Spleen (tissue), 7 donors: ENCODE results near the gene PHACTR1.

Experiments
- POLR2A ChIP-seq, 3 donors: fragments of 450-650 bp; IDR thresholded peaks; one replicate each; pipeline ENCODE4 v1.5.1; 2017; ENCODE audit warnings: antibody characterized with exemption in 3 of 3, mild to moderate bottlenecking in 1 of 3
- TF ChIP-seq, protein P1 (sequence below), 11 experiments: fragments of 200-600 bp in 7 of 11; fragments of 450-650 bp in 4 of 11; sonication (generic) in 4 of 11; IDR thresholded peaks in 8 of 11; conservative IDR thresholded peaks in 3 of 11; 1 replicate in 7 of 11; 2 replicates in 4 of 11; pipeline versions ENCODE4 v1.4.0 to v1.8.0; 2016 to 2021; ENCODE audit warnings: antibody characterized with exemption in 11 of 11, inconsistent platforms in 4 of 11, mild to moderate bottlenecking in 1 of 11
- donor health status: DM: no; HTN: no; CAD: no; lungs with moderate emphysema.
- donor health status: DM: no; HTN: no; CAD: no.
- donor health status: DM: no; HTN: no; CAD: no.

- TF ChIP-seq, protein P1, sequence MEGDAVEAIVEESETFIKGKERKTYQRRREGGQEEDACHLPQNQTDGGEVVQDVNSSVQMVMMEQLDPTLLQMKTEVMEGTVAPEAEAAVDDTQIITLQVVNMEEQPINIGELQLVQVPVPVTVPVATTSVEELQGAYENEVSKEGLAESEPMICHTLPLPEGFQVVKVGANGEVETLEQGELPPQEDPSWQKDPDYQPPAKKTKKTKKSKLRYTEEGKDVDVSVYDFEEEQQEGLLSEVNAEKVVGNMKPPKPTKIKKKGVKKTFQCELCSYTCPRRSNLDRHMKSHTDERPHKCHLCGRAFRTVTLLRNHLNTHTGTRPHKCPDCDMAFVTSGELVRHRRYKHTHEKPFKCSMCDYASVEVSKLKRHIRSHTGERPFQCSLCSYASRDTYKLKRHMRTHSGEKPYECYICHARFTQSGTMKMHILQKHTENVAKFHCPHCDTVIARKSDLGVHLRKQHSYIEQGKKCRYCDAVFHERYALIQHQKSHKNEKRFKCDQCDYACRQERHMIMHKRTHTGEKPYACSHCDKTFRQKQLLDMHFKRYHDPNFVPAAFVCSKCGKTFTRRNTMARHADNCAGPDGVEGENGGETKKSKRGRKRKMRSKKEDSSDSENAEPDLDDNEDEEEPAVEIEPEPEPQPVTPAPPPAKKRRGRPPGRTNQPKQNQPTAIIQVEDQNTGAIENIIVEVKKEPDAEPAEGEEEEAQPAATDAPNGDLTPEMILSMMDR (IDR thresholded peaks at IDR 0.05 in 8 of 11, conservative IDR thresholded peaks at IDR 0.05 in 3 of 11) = no peak
- TF ChIP-seq POLR2A (IDR thresholded peaks at IDR 0.05) = no peak
Measured at GRCh38 chr6:12921467-12921866, 204.9 kb downstream of the PHACTR1 start.
